Thyroid gland (tissue), 4 donors: ENCODE measurements around the gene GDA.

ENCODE experiments used
- CTCF ChIP-seq, 6 experiments: fragments of 200-600 bp in 3 of 6; fragments of 450-650 bp in 3 of 6; sonication (generic) in 3 of 6; IDR thresholded peaks; one replicate each; pipeline ENCODE4 v1.5.1; 2016 to 2019; ENCODE audit warnings: antibody characterized with exemption in 6 of 6, mild to moderate bottlenecking in 2 of 6, inconsistent platforms in 1 of 6, moderate library complexity in 1 of 6
- POLR2A ChIP-seq, 2 donors: fragments of 450-650 bp; IDR thresholded peaks; one replicate each; pipeline ENCODE4 v1.6.1; 2017; ENCODE audit warnings: antibody characterized with exemption in 2 of 2, mild to moderate bottlenecking in 2 of 2, moderate library complexity in 1 of 2

DNA sequence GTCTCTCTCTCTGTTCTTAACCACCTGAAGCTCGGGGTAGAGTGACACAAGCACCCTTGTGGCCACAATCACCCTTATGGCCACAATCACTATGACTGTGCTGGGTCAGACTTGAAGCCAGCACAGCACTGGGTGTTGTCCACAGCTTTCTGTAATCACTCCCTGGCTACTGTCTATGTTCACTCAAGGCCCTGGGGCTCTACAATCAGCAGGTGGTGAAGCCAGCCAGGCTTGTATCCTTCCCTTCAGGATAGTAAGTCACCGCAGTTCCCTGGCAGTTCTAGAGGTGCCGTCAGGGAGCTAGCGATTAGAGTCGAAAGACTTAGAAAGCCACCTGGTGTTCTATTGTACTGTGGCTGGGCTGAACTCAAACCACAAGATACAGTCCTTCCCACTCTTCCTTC is 44.2 kb downstream of the GDA start:
- no peak for TF ChIP-seq CTCF (IDR thresholded peaks at IDR 0.05)
- no peak for TF ChIP-seq POLR2A (IDR thresholded peaks at IDR 0.05)
